ENCODE results near the gene LYL1.

The LYL1 gene

GRCh38 chr19:13122980-13123957, 20.6 kb upstream of the LYL1 start:
- Histone ChIP-seq H3K36me3 (ENCODE audit: control insufficient read depth, insufficient read depth, low read length) (no peaks in the 10 kb centered on the region), H3K4me3 (ENCODE audit: low read length) (no peak overlapping the region), H3K4me1 (ENCODE audit: control insufficient read depth, insufficient read depth, low read length) (peaks cover 17% of the 10 kb centered on the region), H3K27me3 (ENCODE audit: control insufficient read depth, insufficient read depth, low read length) (no peaks in the 10 kb centered on the region), H3K9me3 (ENCODE audit: control insufficient read depth, low read length) (no peaks in the 10 kb centered on the region), H3K9ac (ENCODE audit: low read length) (no peak overlapping the region)

- Histone ChIP-seq H3K27me3 (ENCODE audit: control insufficient read depth, insufficient read depth, low read length) (no peaks in the 10 kb centered on the region), H3K9me3 (ENCODE audit: control insufficient read depth, low read length) (no peaks in the 10 kb centered on the region), H3K36me3 (ENCODE audit: control insufficient read depth, insufficient read depth, low read length) (no peaks in the 10 kb centered on the region), H3K4me1 (ENCODE audit: control insufficient read depth, insufficient read depth, low read length) (peaks cover 15% of the 10 kb centered on the region), H3K9ac (ENCODE audit: low read length) (no peak overlapping the region), H3K4me3 (ENCODE audit: low read length) (no peak overlapping the region)
Measured at GRCh38 chr19:13122275-13122878, 19.7 kb upstream of the LYL1 start.

GRCh38 chr19:13121551-13122274, 19.1 kb upstream of the LYL1 start:
- Histone ChIP-seq H3K9me3 (ENCODE audit: control insufficient read depth, low read length) (no peaks in the 10 kb centered on the region), H3K4me1 (ENCODE audit: control insufficient read depth, insufficient read depth, low read length) (peaks cover 15% of the 10 kb centered on the region), H3K36me3 (ENCODE audit: control insufficient read depth, insufficient read depth, low read length) (no peaks in the 10 kb centered on the region), H3K9ac (ENCODE audit: low read length) (no peak overlapping the region), H3K4me3 (ENCODE audit: low read length) (no peak overlapping the region), H3K27me3 (ENCODE audit: control insufficient read depth, insufficient read depth, low read length) (no peaks in the 10 kb centered on the region)

- Histone ChIP-seq H3K27me3 (ENCODE audit: control insufficient read depth, insufficient read depth, low read length) (no peaks in the 10 kb centered on the region), H3K4me1 (ENCODE audit: control insufficient read depth, insufficient read depth, low read length) (peaks cover 22% of the 10 kb centered on the region), H3K4me3 (ENCODE audit: low read length) (no peak overlapping the region), H3K36me3 (ENCODE audit: control insufficient read depth, insufficient read depth, low read length) (no peaks in the 10 kb centered on the region), H3K9ac (ENCODE audit: low read length) (no peak overlapping the region), H3K9me3 (ENCODE audit: control insufficient read depth, low read length) (no peaks in the 10 kb centered on the region)
Measured at GRCh38 chr19:13120817-13121216, 18.2 kb upstream of the LYL1 start.

GRCh38 chr19:13120031-13120430, 17.4 kb upstream of the LYL1 start:
- H3K4me1 ChIP-seq (ENCODE audit: control insufficient read depth, insufficient read depth, low read length): peaks cover 29% of the 10 kb centered on the region
- no peaks in the 10 kb centered on the region for H3K9me3 ChIP-seq (ENCODE audit: control insufficient read depth, low read length)
- H3K36me3 ChIP-seq (ENCODE audit: control insufficient read depth, insufficient read depth, low read length): no peaks in the 10 kb centered on the region
- H3K9ac ChIP-seq (ENCODE audit: low read length): no peak overlapping the region
- no peak overlapping the region for H3K4me3 ChIP-seq (ENCODE audit: low read length)
- H3K27me3 ChIP-seq (ENCODE audit: control insufficient read depth, insufficient read depth, low read length): no peaks in the 10 kb centered on the region

GRCh38 chr19:13119627-13120026, 17.0 kb upstream of the LYL1 start:
- Histone ChIP-seq H3K9me3 (ENCODE audit: control insufficient read depth, low read length) (no peaks in the 10 kb centered on the region), H3K9ac (ENCODE audit: low read length) (peak overlapping the region; percentile 16), H3K4me1 (ENCODE audit: control insufficient read depth, insufficient read depth, low read length) (peaks cover 29% of the 10 kb centered on the region), H3K36me3 (ENCODE audit: control insufficient read depth, insufficient read depth, low read length) (no peaks in the 10 kb centered on the region), H3K4me3 (ENCODE audit: low read length) (no peak overlapping the region), H3K27me3 (ENCODE audit: control insufficient read depth, insufficient read depth, low read length) (no peaks in the 10 kb centered on the region)

GRCh38 chr19:13118424-13119193, 16.0 kb upstream of the LYL1 start:
- Histone ChIP-seq H3K36me3 (ENCODE audit: control insufficient read depth, insufficient read depth, low read length) (no peaks in the 10 kb centered on the region), H3K4me1 (ENCODE audit: control insufficient read depth, insufficient read depth, low read length) (peaks cover 29% of the 10 kb centered on the region), H3K9ac (ENCODE audit: low read length) (peak overlapping the region; percentile 75), H3K9me3 (ENCODE audit: control insufficient read depth, low read length) (no peaks in the 10 kb centered on the region), H3K27me3 (ENCODE audit: control insufficient read depth, insufficient read depth, low read length) (no peaks in the 10 kb centered on the region), H3K4me3 (ENCODE audit: low read length) (no peak overlapping the region)

- no peaks in the 10 kb centered on the region for H3K27me3 ChIP-seq (ENCODE audit: control insufficient read depth, insufficient read depth, low read length)
- H3K9me3 ChIP-seq (ENCODE audit: control insufficient read depth, low read length): no peaks in the 10 kb centered on the region
- H3K4me3 ChIP-seq (ENCODE audit: low read length): peak within 1 kb of the TSS; percentile 21
- no peaks in the 10 kb centered on the region for H3K36me3 ChIP-seq (ENCODE audit: control insufficient read depth, insufficient read depth, low read length)
- peaks cover 29% of the 10 kb centered on the region for H3K4me1 ChIP-seq (ENCODE audit: control insufficient read depth, insufficient read depth, low read length)
- H3K9ac ChIP-seq (ENCODE audit: low read length): peak within 1 kb of the TSS; percentile 75
Measured at GRCh38 chr19:13117772-13118423, 15.2 kb upstream of the LYL1 start, which contains the start of gene NACC1. NACC1 (plus strand) TSS chr19:13118264; CDS start chr19:13135208, 16,944 bp downstream.

GRCh38 chr19:13117176-13117771, 14.6 kb upstream of the LYL1 start:
- H3K27me3 ChIP-seq (ENCODE audit: control insufficient read depth, insufficient read depth, low read length): no peaks in the 10 kb centered on the region
- H3K9ac ChIP-seq (ENCODE audit: low read length): peak overlapping the region; percentile 61
- peak overlapping the region; percentile 21 for H3K4me3 ChIP-seq (ENCODE audit: low read length)
- H3K36me3 ChIP-seq (ENCODE audit: control insufficient read depth, insufficient read depth, low read length): no peaks in the 10 kb centered on the region
- no peaks in the 10 kb centered on the region for H3K9me3 ChIP-seq (ENCODE audit: control insufficient read depth, low read length)
- peaks cover 29% of the 10 kb centered on the region for H3K4me1 ChIP-seq (ENCODE audit: control insufficient read depth, insufficient read depth, low read length)

- no peaks in the 10 kb centered on the region for H3K36me3 ChIP-seq (ENCODE audit: control insufficient read depth, insufficient read depth, low read length)
- H3K9ac ChIP-seq (ENCODE audit: low read length): peak within 1 kb of the TSS; percentile 81
- peak within 1 kb of the TSS; percentile 21 for H3K4me3 ChIP-seq (ENCODE audit: low read length)
- H3K27me3 ChIP-seq (ENCODE audit: control insufficient read depth, insufficient read depth, low read length): no peaks in the 10 kb centered on the region
- H3K9me3 ChIP-seq (ENCODE audit: control insufficient read depth, low read length): no peaks in the 10 kb centered on the region
- H3K4me1 ChIP-seq (ENCODE audit: control insufficient read depth, insufficient read depth, low read length): peaks cover 29% of the 10 kb centered on the region
Measured at GRCh38 chr19:13116282-13117175, 13.9 kb upstream of the LYL1 start, which contains the start of gene TRMT1. TRMT1 (minus strand) TSS chr19:13116740; CDS start chr19:13116399, 341 bp downstream.
